ENCODE measurements around the gene ALLC. TPM values are rescaled to one million over a fixed set of nuclear protein-coding genes. Genes with fewer than 3 reads are reported as not detected.

Gene ALLC
- total and polyA plus RNA-seq, 2 experiments from 2014 or later = not detected

DNA sequence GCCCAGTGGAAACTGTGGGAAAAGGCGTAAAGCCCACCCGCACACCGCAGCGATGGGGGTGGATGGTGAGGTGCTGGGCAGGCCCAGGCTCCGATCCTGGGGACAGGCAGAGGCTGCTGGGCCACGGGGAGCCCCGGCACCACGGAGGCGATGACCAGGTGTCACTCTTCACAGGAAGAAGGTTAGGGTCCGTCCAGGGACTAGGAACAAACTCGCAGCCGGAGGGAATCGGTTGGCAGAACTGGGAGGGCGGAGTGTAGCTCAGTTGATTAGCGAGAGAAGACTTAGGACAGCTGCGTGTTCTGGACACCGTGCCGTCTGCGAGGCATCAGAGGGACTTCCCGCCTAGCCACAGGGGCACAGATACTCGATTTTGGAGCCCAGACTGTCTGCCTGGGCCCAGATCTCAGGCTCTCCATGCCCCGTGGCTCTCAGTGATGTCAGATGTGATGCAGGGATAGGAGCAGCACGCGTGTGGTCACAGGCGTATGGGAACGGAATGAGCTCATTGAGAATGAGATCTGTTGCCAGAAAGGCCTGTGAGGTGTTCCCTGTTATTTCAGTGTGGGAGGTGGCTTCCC is 16.1 kb upstream of the ALLC start:
- no peaks in the 10 kb centered on the region for H3K4me1 ChIP-seq (ENCODE audit: insufficient read depth)
- no peaks in the 10 kb centered on the region; the same call in 2 of the 3 replicates for H3K9me3 Mint-ChIP-seq
- H3K27ac Mint-ChIP-seq = peak overlapping the region; percentile 52; the same call in 1 of the 2 replicates
- H3K9me2 ChIP-seq (ENCODE audit: insufficient read depth) = no peaks in the 10 kb centered on the region
- no peak for TF ChIP-seq REST (IDR thresholded peaks at IDR 0.05; ENCODE audit: unreplicated experiment)
- no peak for TF ChIP-seq EZH2phosphoT487 (IDR thresholded peaks at IDR 0.05; ENCODE audit: unreplicated experiment)
- TF ChIP-seq JUNB (IDR thresholded peaks at IDR 0.05; ENCODE audit: unreplicated experiment) = no peak
- TF ChIP-seq, protein P1, sequence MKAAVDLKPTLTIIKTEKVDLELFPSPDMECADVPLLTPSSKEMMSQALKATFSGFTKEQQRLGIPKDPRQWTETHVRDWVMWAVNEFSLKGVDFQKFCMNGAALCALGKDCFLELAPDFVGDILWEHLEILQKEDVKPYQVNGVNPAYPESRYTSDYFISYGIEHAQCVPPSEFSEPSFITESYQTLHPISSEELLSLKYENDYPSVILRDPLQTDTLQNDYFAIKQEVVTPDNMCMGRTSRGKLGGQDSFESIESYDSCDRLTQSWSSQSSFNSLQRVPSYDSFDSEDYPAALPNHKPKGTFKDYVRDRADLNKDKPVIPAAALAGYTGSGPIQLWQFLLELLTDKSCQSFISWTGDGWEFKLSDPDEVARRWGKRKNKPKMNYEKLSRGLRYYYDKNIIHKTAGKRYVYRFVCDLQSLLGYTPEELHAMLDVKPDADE (IDR thresholded peaks at IDR 0.05) = no peak
- no peak for TF ChIP-seq STAT1 (IDR thresholded peaks at IDR 0.05; ENCODE audit: unreplicated experiment)
- TF ChIP-seq POLR2AphosphoS5 (IDR thresholded peaks at IDR 0.05; ENCODE audit: low read depth) = no peak
- TF ChIP-seq NANOG (IDR thresholded peaks at IDR 0.05; ENCODE audit: borderline replicate concordance) = no peak
- TF ChIP-seq, protein P2, sequence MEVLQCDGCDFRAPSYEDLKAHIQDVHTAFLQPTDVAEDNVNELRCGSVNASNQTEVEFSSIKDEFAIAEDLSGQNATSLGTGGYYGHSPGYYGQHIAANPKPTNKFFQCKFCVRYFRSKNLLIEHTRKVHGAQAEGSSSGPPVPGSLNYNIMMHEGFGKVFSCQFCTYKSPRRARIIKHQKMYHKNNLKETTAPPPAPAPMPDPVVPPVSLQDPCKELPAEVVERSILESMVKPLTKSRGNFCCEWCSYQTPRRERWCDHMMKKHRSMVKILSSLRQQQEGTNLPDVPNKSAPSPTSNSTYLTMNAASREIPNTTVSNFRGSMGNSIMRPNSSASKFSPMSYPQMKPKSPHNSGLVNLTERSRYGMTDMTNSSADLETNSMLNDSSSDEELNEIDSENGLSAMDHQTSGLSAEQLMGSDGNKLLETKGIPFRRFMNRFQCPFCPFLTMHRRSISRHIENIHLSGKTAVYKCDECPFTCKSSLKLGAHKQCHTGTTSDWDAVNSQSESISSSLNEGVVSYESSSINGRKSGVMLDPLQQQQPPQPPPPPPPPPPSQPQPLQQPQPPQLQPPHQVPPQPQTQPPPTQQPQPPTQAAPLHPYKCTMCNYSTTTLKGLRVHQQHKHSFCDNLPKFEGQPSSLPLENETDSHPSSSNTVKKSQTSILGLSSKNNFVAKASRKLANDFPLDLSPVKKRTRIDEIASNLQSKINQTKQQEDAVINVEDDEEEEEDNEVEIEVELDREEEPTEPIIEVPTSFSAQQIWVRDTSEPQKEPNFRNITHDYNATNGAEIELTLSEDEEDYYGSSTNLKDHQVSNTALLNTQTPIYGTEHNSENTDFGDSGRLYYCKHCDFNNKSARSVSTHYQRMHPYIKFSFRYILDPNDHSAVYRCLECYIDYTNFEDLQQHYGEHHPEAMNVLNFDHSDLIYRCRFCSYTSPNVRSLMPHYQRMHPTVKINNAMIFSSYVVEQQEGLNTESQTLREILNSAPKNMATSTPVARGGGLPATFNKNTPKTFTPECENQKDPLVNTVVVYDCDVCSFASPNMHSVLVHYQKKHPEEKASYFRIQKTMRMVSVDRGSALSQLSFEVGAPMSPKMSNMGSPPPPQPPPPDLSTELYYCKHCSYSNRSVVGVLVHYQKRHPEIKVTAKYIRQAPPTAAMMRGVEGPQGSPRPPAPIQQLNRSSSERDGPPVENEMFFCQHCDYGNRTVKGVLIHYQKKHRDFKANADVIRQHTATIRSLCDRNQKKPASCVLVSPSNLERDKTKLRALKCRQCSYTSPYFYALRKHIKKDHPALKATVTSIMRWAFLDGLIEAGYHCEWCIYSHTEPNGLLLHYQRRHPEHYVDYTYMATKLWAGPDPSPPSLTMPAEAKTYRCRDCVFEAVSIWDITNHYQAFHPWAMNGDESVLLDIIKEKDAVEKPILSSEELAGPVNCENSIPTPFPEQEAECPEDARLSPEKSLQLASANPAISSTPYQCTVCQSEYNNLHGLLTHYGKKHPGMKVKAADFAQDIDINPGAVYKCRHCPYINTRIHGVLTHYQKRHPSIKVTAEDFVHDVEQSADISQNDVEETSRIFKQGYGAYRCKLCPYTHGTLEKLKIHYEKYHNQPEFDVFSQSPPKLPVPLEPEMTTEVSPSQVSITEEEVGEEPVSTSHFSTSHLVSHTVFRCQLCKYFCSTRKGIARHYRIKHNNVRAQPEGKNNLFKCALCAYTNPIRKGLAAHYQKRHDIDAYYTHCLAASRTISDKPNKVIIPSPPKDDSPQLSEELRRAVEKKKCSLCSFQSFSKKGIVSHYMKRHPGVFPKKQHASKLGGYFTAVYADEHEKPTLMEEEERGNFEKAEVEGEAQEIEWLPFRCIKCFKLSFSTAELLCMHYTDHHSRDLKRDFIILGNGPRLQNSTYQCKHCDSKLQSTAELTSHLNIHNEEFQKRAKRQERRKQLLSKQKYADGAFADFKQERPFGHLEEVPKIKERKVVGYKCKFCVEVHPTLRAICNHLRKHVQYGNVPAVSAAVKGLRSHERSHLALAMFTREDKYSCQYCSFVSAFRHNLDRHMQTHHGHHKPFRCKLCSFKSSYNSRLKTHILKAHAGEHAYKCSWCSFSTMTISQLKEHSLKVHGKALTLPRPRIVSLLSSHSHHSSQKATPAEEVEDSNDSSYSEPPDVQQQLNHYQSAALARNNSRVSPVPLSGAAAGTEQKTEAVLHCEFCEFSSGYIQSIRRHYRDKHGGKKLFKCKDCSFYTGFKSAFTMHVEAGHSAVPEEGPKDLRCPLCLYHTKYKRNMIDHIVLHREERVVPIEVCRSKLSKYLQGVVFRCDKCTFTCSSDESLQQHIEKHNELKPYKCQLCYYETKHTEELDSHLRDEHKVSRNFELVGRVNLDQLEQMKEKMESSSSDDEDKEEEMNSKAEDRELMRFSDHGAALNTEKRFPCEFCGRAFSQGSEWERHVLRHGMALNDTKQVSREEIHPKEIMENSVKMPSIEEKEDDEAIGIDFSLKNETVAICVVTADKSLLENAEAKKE (CRISPR knock-in tag; IDR thresholded peaks at IDR 0.05) = no peak
- TF ChIP-seq, protein P3, sequence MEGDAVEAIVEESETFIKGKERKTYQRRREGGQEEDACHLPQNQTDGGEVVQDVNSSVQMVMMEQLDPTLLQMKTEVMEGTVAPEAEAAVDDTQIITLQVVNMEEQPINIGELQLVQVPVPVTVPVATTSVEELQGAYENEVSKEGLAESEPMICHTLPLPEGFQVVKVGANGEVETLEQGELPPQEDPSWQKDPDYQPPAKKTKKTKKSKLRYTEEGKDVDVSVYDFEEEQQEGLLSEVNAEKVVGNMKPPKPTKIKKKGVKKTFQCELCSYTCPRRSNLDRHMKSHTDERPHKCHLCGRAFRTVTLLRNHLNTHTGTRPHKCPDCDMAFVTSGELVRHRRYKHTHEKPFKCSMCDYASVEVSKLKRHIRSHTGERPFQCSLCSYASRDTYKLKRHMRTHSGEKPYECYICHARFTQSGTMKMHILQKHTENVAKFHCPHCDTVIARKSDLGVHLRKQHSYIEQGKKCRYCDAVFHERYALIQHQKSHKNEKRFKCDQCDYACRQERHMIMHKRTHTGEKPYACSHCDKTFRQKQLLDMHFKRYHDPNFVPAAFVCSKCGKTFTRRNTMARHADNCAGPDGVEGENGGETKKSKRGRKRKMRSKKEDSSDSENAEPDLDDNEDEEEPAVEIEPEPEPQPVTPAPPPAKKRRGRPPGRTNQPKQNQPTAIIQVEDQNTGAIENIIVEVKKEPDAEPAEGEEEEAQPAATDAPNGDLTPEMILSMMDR (conservative IDR thresholded peaks at IDR 0.05; ENCODE audit: low read depth in 2 of 2) = no peak
- TF ChIP-seq ZNF331 (CRISPR knock-in tag; IDR thresholded peaks at IDR 0.05; ENCODE audit: low read depth) = no peak
- no peak for TF ChIP-seq ZNF114 (CRISPR knock-in tag; IDR thresholded peaks at IDR 0.05)
- no peak for TF ChIP-seq CREB1 (CRISPR knock-in tag; IDR thresholded peaks at IDR 0.05; ENCODE audit: low read depth)
- TF ChIP-seq EZH2 (IDR thresholded peaks at IDR 0.05; ENCODE audit: low read depth, unreplicated experiment) = no peak
- no peak for DNase-seq (ENCODE audit: low spot score)
- H3K36me3 ChIP-seq (ENCODE audit: insufficient read depth) = no peaks in the 10 kb centered on the region
- no peak for ATAC-seq
- H3K36me3 Mint-ChIP-seq (ENCODE audit: low read depth) = no peaks in the 10 kb centered on the region; the same call in 2 of the 3 replicates
- H2AFZ ChIP-seq = no peak overlapping the region
- no peak overlapping the region for H3K4me2 ChIP-seq
- H3K27me3 Mint-ChIP-seq (ENCODE audit: insufficient read depth, low read depth, poor library complexity) = peaks cover 9% of the 10 kb centered on the region
- H3F3A ChIP-seq (replicated peaks; ENCODE audit: low read depth) = no peaks in the 10 kb centered on the region
- no peak overlapping the region for H3K4me3 ChIP-seq
- no peak overlapping the region for H3K27ac ChIP-seq (ENCODE audit: low read depth)
- no peaks in the 10 kb centered on the region for H4K20me1 ChIP-seq (replicated peaks; ENCODE audit: insufficient read depth)
- H3K79me2 ChIP-seq (replicated peaks; ENCODE audit: insufficient read depth) = no peaks in the 10 kb centered on the region
- H3K4me3 Mint-ChIP-seq = no peak overlapping the region
- no peaks in the 10 kb centered on the region for H3K27me3 ChIP-seq (ENCODE audit: insufficient read depth)
- no peaks in the 10 kb centered on the region for H3K4me1 Mint-ChIP-seq

Measured in GM23338 (cell line).